ENCODE results near the gene VSTM4. TPM values are rescaled to one million over a fixed set of nuclear protein-coding genes. Genes with fewer than 3 reads are reported as not detected.
A peak's percentile ranks its signal among the peaks of the same experiment; 100 is the strongest.

VSTM4 gene
- total and polyA plus RNA-seq, 2 of the 4 experiments (the other 2 are of a cell fraction) = 2.4 to 2.9 TPM

DNA sequence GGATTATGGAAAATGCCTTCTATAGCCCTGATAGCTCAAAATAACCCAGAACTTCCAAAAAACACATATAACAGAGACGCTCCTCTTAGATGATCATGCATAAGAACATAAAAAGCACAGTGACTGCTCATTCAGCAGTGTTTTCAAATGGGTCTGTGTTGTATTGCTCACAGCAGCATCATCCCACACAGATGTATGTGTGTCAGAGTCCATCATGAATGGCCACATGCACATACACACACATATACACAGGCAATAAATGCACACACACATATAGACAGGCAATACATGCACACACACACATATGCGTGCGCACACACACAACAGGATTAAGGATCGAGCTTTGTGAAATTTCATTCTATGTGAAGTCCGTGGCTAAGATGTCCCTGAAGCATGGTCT lies 46.7 kb upstream of the VSTM4 start:
- Histone ChIP-seq H2BK15ac (ENCODE audit: low read depth, low read length) (peak overlapping the region; percentile 31; the same call in 1 of the 3 replicates), H3K4me2 (ENCODE audit: low read depth, low read length) (no peak overlapping the region), H3K56ac (ENCODE audit: extremely low read depth, insufficient read depth, low read length) (no peak overlapping the region), H2AK5ac (ENCODE audit: low read depth, low read length) (peak overlapping the region; percentile 88), H2BK20ac (ENCODE audit: low read depth, low read length) (peak overlapping the region; percentile 40), H3K23ac (ENCODE audit: low read depth, low read length) (no peak overlapping the region), H3K14ac (replicated peaks; ENCODE audit: low read depth, low read length) (0 out of 2 replicates have a peak overlapping the region, but pooled peaks have one; percentile 35), H3K36me3 (ENCODE audit: control insufficient read depth, insufficient read depth, low read length) (no peaks in the 10 kb centered on the region), H2BK5ac (ENCODE audit: low read depth, low read length, poor library complexity, severe bottlenecking) (no peak overlapping the region), H2AFZ (replicated peaks; ENCODE audit: low read length, poor library complexity) (no peak overlapping the region), H3K18ac (ENCODE audit: low read depth, low read length) (peak overlapping the region; percentile 7; the same call in 1 of the 2 replicates), H2BK120ac (ENCODE audit: low read depth, low read length) (peak overlapping the region; percentile 80), H3K4me3 (ENCODE audit: insufficient read depth, low read depth, low read length) (no peak overlapping the region), H4K5ac (ENCODE audit: low read depth, low read length) (no peak overlapping the region), H3K9me3 (ENCODE audit: control insufficient read depth, insufficient read depth, low read length) (no peaks in the 10 kb centered on the region), H3K27ac (ENCODE audit: insufficient read depth, low read length) (no peak overlapping the region), H3K9ac (ENCODE audit: low read depth, low read length) (no peak overlapping the region), H3K9me1 (ENCODE audit: insufficient read depth, low read length) (peaks cover 17% of the 10 kb centered on the region), H3K79me1 (ENCODE audit: low read depth in 1 of 2, low read length in 2 of 2) (no peaks in the 10 kb centered on the region), H3K4ac (ENCODE audit: low read depth, low read length) (peak overlapping the region; percentile 56; the same call in 1 of the 2 replicates), H4K20me1 (ENCODE audit: insufficient read depth, low read length) (no peaks in the 10 kb centered on the region), H3K27me3 (ENCODE audit: control insufficient read depth, insufficient read depth, low read length) (no peaks in the 10 kb centered on the region), H4K8ac (ENCODE audit: low read depth in 2 of 2, low read length in 2 of 2) (no peak overlapping the region; a peak in 1 of 4 replicates), H2AK9ac (replicated peaks; ENCODE audit: low read depth, low read length, poor library complexity) (no peak overlapping the region), H3K4me1 (ENCODE audit: control insufficient read depth, insufficient read depth, low read length) (peaks cover 13% of the 10 kb centered on the region), H4K91ac (ENCODE audit: insufficient read depth, low read depth, low read length) (peak overlapping the region; percentile 7; the same call in 1 of the 2 replicates)
- dilution Hi-C loops (cut with HindIII; ENCODE audit: low sequenced_read_pairs, unreplicated experiment) (no loop called here), intact Hi-C loops (cut with micrococcal nuclease) (loop anchor here (5.0 to 10.0 kb wide), 2 partner anchors 353 to 505 kb away; no protein-coding TSS in a partner anchor), in situ Hi-C loops (cut with MboI; ENCODE audit: low sequenced_read_pairs) (no loop called here)
- TF ChIP-seq SMC3 (IDR thresholded peaks at IDR 0.05; ENCODE audit: low read depth, low read length) = no peak
- no peak for TF ChIP-seq RAD21 (IDR thresholded peaks at IDR 0.05; ENCODE audit: low read length)
- no peak for TF ChIP-seq MXI1 (IDR thresholded peaks at IDR 0.05; ENCODE audit: borderline replicate concordance, low read depth, low read length)
- no peak for TF ChIP-seq MAFK (IDR thresholded peaks at IDR 0.05; ENCODE audit: low read depth, low read length)
- TF ChIP-seq, protein P1, sequence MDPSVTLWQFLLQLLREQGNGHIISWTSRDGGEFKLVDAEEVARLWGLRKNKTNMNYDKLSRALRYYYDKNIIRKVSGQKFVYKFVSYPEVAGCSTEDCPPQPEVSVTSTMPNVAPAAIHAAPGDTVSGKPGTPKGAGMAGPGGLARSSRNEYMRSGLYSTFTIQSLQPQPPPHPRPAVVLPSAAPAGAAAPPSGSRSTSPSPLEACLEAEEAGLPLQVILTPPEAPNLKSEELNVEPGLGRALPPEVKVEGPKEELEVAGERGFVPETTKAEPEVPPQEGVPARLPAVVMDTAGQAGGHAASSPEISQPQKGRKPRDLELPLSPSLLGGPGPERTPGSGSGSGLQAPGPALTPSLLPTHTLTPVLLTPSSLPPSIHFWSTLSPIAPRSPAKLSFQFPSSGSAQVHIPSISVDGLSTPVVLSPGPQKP (IDR thresholded peaks at IDR 0.05; ENCODE audit: borderline replicate concordance, low read depth, low read length) = no peak
- TF ChIP-seq, protein P2, sequence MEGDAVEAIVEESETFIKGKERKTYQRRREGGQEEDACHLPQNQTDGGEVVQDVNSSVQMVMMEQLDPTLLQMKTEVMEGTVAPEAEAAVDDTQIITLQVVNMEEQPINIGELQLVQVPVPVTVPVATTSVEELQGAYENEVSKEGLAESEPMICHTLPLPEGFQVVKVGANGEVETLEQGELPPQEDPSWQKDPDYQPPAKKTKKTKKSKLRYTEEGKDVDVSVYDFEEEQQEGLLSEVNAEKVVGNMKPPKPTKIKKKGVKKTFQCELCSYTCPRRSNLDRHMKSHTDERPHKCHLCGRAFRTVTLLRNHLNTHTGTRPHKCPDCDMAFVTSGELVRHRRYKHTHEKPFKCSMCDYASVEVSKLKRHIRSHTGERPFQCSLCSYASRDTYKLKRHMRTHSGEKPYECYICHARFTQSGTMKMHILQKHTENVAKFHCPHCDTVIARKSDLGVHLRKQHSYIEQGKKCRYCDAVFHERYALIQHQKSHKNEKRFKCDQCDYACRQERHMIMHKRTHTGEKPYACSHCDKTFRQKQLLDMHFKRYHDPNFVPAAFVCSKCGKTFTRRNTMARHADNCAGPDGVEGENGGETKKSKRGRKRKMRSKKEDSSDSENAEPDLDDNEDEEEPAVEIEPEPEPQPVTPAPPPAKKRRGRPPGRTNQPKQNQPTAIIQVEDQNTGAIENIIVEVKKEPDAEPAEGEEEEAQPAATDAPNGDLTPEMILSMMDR (conservative IDR thresholded peaks at IDR 0.05; ENCODE audit: low read depth, low read length) = no peak
- no peak for TF ChIP-seq CEBPB (IDR thresholded peaks at IDR 0.05; ENCODE audit: low read depth, low read length)
- no peak for TF ChIP-seq RCOR1 (IDR thresholded peaks at IDR 0.05; ENCODE audit: insufficient replicate concordance, low read length)
- no peak for TF ChIP-seq RFX5 (IDR thresholded peaks at IDR 0.05; ENCODE audit: low read depth, low read length)
- no peak for TF ChIP-seq BHLHE40 (IDR thresholded peaks at IDR 0.05; ENCODE audit: low read depth, low read length)
- TF ChIP-seq, protein P3, sequence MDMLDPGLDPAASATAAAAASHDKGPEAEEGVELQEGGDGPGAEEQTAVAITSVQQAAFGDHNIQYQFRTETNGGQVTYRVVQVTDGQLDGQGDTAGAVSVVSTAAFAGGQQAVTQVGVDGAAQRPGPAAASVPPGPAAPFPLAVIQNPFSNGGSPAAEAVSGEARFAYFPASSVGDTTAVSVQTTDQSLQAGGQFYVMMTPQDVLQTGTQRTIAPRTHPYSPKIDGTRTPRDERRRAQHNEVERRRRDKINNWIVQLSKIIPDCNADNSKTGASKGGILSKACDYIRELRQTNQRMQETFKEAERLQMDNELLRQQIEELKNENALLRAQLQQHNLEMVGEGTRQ (IDR thresholded peaks at IDR 0.05; ENCODE audit: low read depth, low read length) = no peak
- no peak for TF ChIP-seq POLR2A (IDR thresholded peaks at IDR 0.05; ENCODE audit: low read depth, low read length)
- no peak for TF ChIP-seq NFE2L2 (IDR thresholded peaks at IDR 0.05; ENCODE audit: low read depth, low read length)
- no peak for TF ChIP-seq FOS (IDR thresholded peaks at IDR 0.05; ENCODE audit: low read depth, low read length)
- TF ChIP-seq MAZ (IDR thresholded peaks at IDR 0.05; ENCODE audit: borderline replicate concordance, low read depth, low read length) = no peak
- no peak for TF ChIP-seq CHD1 (IDR thresholded peaks at IDR 0.05; ENCODE audit: low read depth, low read length)
- no TSS peak for BruUV-seq (replicated peaks)
- CTCF ChIA-PET = interaction anchor here (0.7 to 1.5 kb wide), 5 partner anchors 8 to 49 kb away, joined by 3 to 5 read pairs (median 3); no protein-coding TSS in a partner anchor
- peak; percentile 57 for DNase-seq
- WGBS, 2 experiments (ENCODE audit: extremely low coverage in 2 of 2, insufficient read length in 1 of 2) = 88% methylated on average over 4 of the region's 5 CpGs; no CpG with 5 or more reads in 1 of the 2 experiments
- POLR2A ChIA-PET (ENCODE audit: unreplicated experiment) = no interaction called here
- no peak for ATAC-seq (ENCODE audit: low read depth)
